ENCODE measurements around the gene TRPM2.

Gene TRPM2

GRCh38 chr21:44433791-44434567 lies 80.6 kb downstream of the TRPM2 start:
- DNase-seq = peak; percentile 18

- DNase-seq = peak; percentile 36
Observed at GRCh38 chr21:44434568-44434925, 81.1 kb downstream of the TRPM2 start.

- DNase-seq = peak; percentile 33
Observed at GRCh38 chr21:44434936-44435635, 81.7 kb downstream of the TRPM2 start.

DNA sequence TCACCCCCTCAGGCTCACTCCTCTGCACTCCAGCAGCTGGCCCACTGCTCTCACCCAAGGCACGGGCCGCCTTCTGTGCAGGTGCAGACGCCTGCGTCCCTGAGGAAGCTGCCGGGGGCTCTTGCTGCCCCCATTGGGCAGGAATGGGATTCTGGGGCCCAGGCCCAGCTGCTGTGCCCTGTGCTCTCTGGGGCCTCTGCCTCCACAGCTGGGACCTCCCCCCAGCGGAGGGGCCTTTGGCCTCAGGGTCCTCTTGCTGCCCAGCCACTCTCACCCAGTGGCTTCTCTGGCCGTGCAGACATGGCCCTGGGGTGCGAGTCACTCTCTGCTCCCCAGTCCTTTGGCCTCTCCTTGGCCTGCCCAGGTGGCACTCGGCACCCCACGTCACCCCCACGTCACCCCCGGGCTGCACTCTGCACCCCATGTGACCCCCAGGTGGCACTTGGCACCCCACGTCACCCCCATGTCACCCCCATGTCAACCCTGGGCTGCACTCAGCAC lies 82.7 kb downstream of the TRPM2 start:
- no peak for DNase-seq

DNA sequence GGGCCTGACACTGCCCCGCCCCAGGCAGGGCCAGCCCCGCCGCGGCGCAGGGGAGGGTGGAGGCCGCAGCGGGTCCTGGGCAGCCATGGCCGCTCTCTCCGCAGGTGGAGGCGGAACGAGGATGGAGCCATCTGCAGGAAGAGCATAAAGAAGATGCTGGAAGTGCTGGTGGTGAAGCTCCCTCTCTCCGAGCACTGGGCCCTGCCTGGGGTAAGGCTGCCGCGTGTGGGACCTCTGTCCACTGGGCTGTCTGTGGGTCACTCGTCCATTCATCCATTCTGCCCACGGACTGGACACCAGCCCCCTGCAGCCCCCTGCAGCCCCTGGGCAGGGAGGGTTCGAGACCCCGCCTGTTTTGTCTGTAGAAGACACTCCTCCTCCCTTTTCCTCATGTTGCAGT lies 83.5 kb downstream of the TRPM2 start:
- peak; percentile 16 for DNase-seq

- no peak for DNase-seq
Observed at GRCh38 chr21:44437371-44437695, 83.9 kb downstream of the TRPM2 start.

DNA sequence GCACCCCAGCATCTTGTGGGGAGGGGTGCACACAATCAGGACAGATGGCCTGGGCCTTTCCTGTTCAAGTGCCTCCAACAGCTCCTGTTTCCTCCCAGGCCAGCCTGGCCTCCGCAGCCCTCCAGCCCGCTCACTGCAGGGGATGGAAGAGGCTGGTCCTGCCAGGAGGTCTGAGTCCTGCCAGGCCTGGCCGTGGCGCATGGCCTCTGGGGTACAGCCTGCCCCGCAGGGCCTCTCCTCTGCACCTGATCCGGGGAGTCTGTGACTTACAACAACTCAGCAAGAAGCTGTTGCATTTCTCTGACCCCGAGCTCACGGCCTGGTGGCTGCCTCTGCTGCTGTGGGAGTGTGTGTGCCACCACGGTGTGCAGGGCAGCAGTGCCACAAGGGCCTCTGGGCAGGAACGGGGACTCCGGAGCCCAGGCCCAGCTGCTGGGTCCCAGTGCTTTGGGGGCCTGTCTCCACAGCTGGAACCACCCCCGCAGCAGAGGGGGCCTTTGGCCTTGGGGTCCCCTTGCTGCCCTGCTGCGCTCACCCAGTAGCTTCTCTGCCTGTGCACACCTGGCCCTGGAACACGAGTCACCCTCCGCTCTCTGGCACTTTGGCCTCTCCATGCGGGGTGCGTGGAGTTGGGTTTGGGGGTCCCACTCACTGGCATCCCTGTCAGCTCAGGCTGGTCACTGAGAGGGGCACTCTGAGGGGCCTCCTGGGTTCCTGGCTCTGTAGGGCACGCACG lies 84.4 kb downstream of the TRPM2 start:
- DNase-seq = no peak

DNA sequence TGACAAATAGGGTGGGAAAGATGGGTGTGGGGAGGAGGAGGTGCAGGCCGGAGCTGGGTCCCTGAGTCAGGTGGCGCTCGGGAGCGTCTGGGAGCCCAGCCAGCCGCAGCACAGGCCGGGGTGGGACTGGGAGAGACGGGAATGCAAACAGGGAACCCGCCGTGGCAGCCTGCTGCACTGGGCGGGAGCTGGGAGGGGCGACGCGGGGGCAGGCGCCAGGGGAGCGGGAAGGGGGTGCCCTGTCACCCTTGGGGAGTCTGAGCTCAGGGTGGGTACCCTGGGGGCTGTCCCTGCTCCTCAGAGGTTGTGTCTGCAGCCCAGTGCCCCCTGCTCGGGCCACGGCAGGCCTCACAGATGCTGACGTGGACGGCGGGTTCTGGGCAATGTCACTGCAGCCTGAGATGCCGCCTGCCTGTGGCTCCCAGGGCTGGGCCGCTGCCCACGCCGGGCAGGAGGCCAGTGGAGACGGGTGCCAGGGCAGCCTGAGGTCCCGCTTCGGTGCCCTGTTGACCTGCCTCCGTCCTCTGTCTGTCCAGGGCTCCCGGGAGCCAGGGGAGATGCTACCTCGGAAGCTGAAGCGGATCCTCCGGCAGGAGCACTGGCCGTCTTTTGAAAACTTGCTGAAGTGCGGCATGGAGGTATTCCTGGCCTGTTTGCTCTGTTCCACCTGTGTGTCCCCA lies 85.2 kb downstream of the TRPM2 start:
- no peak for DNase-seq

DNA sequence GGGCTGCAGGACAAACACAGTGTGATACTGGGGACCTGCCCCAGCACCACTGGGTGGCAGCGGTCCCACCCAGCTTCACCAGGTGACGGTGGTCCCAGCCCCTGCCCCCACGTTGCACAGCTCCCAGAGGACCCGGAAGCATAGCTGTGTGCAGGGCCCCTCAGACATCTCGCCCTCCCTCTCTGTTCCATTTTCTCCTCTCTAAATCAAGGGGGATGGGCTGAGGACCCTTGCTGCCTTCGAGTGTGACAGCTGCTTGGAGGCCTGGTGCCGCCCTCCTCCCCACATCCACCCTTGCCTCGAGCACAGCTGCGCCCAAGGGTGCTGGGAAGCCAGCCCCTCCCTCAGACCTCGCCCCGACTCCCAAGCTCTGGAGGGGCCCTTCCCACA lies 85.8 kb downstream of the TRPM2 start:
- DNase-seq = no peak

DNA sequence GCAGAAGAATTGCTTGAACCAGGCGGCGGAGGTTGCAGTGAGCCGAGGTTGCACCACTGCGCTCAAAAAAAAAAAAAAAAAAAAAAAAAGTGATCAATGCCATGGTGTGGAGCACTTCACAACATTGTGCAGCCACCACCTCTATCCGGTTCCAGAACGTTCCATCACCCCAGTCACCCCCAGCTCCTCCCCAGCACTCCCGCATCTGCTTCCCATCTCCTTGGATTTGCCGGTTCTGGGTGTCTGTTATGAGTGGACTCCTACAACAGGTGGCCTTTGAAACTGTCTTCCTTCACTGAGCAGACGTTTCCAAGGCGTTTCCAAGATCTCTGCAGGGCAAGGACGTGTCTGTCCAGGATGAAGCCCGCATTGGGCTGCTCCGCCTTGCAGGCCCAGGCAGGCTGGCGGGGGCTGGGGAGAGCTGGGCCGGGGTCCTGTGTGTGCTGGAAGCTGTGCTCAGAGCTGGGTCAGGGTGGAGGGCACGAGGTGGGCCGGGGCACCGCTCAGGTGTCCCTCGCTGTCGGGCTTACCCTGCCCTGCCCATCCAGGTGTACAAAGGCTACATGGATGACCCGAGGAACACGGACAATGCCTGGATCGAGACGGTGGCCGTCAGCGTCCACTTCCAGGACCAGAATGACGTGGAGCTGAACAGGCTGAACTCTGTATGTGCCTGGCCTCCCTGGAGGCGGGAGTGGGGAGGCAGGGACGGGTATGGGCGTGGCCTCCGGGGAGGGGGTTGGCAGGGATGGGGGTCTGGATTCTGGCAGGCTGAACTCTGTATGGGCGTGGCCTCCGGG lies 87.0 kb downstream of the TRPM2 start:
- DNase-seq = no peak

DNA sequence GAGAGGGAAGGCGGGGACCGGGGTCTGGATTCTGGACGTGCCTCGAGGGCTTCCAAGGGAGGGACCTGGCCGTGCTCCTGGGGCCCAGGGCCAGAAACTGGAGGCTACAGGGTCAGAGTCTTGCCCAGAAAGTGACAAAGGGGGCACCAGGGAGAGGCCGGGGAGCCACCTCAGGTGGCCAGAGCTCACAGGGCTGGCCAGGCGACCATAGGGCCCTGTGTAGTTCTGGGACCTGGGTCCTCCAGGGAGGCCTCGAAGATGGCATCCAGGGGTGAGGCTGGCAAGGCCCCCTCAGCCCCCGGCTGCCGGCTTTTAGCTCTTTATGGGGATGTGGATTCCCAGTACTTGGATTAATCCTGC lies 87.6 kb downstream of the TRPM2 start:
- no peak for DNase-seq

DNA sequence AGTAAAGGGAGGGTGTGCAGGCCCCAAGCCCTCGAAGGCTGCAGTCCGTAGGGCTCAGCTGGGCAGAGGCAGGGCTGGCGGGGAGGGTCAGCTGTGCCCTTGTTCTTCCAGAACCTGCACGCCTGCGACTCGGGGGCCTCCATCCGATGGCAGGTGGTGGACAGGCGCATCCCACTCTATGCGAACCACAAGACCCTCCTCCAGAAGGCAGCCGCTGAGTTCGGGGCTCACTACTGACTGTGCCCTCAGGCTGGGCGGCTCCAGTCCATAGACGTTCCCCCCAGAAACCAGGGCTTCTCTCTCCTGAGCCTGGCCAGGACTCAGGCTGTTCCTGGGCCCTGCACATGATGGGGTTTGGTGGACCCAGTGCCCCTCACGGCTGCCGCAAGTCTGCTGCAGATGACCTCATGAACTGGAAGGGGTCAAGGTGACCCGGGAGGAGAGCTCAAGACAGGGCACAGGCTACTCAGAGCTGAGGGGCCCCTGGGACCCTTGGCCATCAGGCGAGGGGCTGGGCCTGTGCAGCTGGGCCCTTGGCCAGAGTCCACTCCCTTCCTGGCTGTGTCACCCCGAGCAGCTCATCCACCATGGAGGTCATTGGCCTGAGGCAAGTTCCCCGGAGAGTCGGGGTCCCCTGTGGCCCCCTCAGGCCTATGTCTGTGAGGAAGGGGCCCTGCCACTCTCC lies 88.3 kb downstream of the TRPM2 start:
- DNase-seq = no peak

DNA sequence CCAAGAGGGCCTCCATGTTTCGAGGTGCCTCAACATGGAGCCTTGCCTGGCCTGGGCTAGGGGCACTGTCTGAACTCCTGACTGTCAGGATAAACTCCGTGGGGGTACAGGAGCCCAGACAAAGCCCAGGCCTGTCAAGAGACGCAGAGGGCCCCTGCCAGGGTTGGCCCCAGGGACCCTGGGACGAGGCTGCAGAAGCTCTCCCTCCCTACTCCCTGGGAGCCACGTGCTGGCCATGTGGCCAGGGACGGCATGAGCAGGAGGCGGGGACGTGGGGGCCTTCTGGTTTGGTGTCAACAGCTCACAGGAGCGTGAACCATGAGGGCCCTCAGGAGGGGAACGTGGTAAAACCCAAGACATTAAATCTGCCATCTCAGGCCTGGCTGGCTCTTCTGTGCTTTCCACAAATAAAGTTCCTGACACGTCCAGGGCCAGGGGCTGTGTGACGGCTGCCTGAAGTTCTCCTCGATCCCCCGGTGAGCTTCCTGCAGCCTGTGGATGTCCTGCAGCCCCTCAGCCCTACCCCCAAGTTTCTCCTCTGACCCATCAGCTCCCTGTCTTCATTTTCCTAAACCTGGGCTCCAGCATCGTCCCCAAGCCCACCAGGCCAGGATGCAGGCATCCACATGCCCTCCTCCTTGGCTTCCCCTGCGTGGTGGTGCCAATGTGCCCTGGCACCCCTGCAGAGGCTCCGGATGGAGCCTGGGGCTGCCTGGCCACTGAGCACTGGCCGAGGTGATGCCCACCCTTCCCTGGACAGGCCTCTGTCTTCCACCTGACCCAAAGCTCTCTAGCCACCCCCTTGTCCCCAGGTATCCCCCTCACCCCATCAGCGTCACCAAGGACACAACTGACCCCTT lies 89.1 kb downstream of the TRPM2 start:
- DNase-seq = no peak

- no peak for DNase-seq
Observed at GRCh38 chr21:44443291-44443890, 90.0 kb downstream of the TRPM2 start.

- no peak for DNase-seq
Observed at GRCh38 chr21:44443891-44444285, 90.5 kb downstream of the TRPM2 start.

GRCh38 chr21:44444286-44444931 lies 91.0 kb downstream of the TRPM2 start:
- no peak for DNase-seq

DNA sequence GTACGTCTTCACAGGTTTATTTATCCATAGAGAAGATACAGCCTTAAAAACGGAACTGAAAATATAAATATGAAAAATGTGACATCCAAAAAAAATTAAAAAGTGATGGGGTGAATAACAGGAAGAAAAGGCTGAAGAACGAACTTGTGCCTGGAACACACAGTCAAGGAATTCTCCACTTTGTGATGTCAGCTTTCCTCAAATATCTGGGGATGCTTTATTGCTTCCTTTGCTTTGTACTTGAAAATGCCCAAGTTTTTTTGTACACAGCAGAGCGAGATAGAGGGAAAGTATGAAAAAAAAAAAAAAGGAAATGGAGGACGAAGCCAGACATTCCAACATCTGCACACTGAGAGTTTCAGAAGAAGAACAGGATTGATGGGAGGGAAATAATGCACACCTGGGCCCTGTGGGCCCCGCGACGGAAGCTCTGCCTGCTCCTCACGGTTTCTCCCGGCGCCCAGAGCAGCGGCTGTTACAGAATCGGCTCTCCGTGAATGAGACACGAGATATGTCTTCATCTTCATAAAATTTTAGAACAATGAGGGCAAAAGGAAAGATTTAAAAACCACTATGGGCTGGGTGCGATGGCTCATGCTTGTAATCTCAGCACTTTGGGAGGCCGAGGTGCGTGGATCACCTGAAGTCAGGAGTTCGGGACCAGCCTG lies 91.9 kb downstream of the TRPM2 start:
- DNase-seq = no peak

GRCh38 chr21:44448651-44449131 lies 95.3 kb downstream of the TRPM2 start:
- peak; percentile 15 for DNase-seq
